Measurements from ENCODE around the gene CLDN9.
A peak's percentile ranks its signal among the peaks of the same experiment; 100 is the strongest.

CLDN9 gene

DNA sequence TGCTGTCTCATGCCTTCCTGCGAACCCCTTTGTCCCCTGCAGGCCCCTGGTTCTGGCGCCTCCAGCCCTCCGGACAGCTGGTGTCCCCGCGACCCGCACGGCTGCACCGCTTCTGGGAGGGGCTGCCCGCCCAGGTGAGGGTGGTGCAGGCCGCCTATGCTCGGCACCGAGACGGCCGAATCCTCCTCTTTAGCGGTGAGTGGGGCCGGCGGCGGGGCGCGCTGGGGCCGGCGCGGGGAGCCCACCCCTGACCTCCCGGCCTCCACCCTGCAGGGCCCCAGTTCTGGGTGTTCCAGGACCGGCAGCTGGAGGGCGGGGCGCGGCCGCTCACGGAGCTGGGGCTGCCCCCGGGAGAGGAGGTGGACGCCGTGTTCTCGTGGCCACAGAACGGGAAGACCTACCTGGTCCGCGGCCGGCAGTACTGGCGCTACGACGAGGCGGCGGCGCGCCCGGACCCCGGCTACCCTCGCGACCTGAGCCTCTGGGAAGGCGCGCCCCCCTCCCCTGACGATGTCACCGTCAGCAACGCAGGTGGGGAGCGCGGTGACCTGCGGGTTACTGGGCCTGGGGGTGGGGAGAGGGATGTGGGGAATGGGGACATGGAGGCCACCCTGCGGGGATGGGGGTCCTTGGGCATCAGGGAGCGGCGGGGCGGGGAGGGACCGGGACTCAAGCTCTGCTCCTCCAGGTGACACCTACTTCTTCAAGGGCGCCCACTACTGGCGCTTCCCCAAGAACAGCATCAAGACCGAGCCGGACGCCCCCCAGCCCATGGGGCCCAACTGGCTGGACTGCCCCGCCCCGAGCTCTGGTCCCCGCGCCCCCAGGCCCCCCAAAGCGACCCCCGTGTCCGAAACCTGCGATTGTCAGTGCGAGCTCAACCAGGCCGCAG lies 45.7 kb downstream of the CLDN9 start:
- DNase-seq = no peak

DNA sequence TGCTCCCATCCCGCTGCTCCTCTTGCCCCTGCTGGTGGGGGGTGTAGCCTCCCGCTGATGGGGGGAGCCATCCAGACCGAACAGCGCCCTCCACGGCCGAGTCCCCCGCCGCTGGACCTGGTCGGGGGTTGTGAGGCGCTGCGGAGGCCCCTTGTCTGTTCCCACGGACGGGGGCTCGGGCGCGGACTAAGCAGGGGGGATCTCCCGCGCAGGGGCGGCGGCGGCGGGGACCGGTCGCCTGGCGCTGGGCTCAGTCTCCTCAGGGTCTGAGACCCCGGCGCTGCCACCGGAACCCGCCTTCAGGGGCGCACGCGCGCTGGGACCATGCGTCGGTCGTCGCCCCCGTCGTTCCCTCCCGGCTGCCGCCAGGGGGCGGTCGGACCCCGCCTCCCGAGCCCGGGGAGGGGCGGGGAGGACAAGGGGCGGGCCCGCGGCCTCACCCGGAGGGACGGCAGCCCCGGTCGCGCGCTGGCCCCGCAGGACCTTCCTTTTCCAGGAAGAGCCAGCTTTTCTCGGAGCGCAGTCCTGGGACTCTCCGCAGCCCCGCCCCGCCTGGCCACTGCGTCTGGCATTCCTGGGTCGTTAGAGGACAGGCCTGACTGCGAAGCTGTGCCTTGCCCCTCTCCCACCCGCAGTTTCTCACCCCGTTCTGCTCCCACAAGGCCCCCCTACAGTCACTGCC lies 46.5 kb downstream of the CLDN9 start:
- peak; percentile 65 for DNase-seq

DNA sequence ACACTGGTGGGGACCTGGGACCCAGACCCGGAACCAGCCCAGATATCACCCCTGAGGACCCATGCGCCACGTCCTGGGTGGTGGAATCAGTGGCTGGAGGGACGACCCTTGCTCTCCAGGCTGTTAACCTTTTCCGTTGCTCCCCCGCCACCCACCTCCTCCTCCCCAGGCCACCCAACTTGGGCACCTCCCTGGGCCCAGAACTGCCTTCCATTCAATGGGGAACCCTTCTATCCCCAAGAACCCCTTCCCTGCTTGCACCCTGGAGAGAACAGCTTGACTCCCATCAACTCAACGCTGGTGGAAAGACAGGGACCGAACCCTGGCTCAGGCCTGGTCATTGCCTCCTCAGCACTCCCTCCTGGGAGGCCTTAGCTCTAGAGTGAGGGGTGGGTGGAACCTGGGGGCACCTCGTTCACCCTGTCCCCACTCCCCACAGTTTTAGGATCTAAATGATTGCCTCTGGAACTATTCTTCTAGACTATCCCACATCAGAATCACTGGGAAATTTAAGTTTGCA lies 47.1 kb downstream of the CLDN9 start:
- no peak for DNase-seq

DNA sequence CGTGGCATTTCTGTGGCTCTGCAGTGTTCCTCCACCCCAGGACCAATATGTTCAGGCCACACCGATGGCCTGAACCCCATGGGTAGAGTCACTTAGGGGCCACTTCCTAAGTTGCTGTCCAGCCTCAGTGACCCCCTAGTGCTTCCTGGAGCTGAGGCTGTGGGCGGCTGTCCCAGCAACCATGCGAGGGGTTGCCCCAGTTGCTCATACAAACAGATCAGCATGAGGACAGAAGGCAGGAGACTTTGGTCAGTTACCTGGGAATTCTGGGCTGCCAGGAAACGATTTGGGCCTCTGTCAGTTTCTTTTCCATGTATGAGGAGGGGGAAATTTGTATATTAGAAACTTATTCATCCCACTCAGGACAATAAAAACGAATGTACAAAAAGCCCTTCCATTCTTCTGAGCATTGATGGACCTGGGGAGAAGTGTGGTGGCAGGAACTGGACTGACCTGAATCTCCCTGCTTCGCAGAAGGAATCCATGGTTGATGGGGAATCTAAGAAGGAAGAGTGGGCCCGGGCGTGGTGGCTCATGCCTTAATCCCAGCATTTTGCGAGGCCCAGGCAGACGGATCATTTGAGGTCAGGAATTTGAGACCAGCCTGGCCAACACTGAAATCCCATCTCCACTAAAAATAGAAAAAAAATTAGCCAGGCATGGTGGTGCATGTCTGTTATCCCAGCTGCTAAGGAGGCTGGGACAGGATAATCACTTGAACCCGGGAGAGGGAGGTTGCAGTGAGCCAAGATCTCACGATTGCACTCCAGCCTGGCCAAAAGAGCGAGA lies 47.8 kb downstream of the CLDN9 start:
- no peak for DNase-seq

DNA sequence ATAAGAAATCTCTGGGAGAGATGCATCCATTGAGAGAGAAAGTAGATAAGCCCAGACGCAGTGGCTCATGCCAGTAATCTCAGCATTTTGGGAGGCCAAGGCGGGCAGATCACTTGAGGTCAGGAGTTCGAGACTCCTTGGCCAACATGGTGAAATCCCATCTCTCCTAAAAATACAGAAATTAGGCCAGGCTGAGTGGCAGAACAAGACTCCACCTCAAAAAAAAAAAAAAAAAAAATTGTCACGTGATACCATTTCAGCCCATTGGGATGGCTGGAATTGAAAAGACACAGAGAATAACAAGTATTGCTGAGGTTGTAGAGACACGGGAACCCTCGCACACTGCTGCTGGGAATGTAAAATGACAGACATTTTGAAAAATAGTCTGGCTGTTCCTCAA lies 49.8 kb downstream of the CLDN9 start:
- no peak for DNase-seq

DNA sequence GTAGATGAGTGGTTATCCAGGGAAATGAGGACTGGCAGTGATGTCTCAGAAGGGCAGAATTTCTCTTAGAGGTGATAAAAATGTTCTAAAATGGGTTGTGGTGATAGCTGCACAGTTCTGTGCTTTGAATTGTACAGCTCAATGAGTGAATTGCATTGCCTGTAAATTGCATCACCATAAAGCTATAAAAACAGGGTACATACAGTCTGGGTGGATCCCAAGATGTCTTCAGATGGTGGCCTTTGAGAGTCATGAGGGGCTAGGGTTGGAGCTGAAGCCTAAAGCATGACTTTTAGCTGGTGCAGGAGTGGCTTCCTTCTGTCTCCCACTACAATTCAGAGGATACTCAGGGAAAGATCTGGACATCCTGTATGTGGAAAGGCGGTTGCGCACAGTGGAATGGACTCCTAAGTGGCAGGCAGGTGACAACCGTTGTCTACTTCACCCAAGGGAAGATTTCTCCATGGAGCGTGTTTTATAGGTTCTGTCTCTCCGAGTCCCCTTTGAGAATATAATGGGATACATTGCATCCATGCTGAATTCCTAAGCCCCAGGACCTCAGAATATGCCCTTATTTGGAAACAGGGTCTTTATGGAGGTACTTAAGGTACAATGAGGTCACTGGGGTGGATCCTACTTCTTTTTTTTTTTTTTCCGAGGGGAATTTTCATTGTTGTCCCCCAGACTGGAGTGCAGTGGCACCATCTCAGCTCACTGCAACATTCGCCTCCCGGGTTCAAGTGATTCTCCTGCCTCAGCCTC lies 51.1 kb downstream of the CLDN9 start:
- no peak for DNase-seq
